Aorta (tissue), 5 donors: ENCODE results near the gene CHCHD6. TPM values are rescaled to one million over a fixed set of nuclear protein-coding genes. Genes with fewer than 3 reads are reported as not detected.

Experiments
- ATAC-seq: fragments of 200-7000 bp; cut with Tn5 transposase; one replicate; pipeline ENCODE4 v1.9.1; 2022; ENCODE audit warnings: moderate library complexity; ENCODE audit not compliant: low FRiP score
- DNase-seq, 2 donors: peaks; one replicate each; pipeline ENCODE4 v3.0.0-alpha.2; 2020
- H3K27ac ChIP-seq, 2 donors: one replicate each; pipeline ENCODE4 v1.5.1; 2013; ENCODE audit warnings: low read length in 2 of 2, mild to moderate bottlenecking in 2 of 2, moderate library complexity in 2 of 2, control low read depth in 1 of 2, inconsistent platforms in 1 of 2, low read depth in 1 of 2
- H3K27me3 ChIP-seq, 2 donors: one replicate each; pipeline ENCODE4 v1.6.1; 2013; ENCODE audit warnings: control low read depth in 1 of 2, low read length in 1 of 2, mild to moderate bottlenecking in 1 of 2, moderate library complexity in 1 of 2; ENCODE audit not compliant: insufficient read depth in 2 of 2, control insufficient read depth in 1 of 2
- H3K36me3 ChIP-seq, 2 donors: one replicate each; pipeline ENCODE4 v1.6.1; 2013; ENCODE audit warnings: control low read depth in 1 of 2, low read length in 1 of 2, mild to moderate bottlenecking in 1 of 2; ENCODE audit not compliant: insufficient read depth in 2 of 2, control insufficient read depth in 1 of 2
- H3K4me1 ChIP-seq, 2 donors: one replicate each; pipeline ENCODE4 v1.6.1; 2013; ENCODE audit warnings: low read length in 2 of 2, control low read depth in 1 of 2, mild to moderate bottlenecking in 1 of 2, moderate library complexity in 1 of 2; ENCODE audit not compliant: insufficient read depth in 2 of 2, control insufficient read depth in 1 of 2
- H3K4me3 ChIP-seq, 2 donors: one replicate each; pipeline ENCODE4 v1.5.1; 2013; ENCODE audit warnings: low read length in 2 of 2, control low read depth in 1 of 2, mild to moderate bottlenecking in 1 of 2
- H3K9me3 ChIP-seq: one replicate; pipeline ENCODE4 v1.6.1; 2013; ENCODE audit warnings: mild to moderate bottlenecking, low read length; ENCODE audit not compliant: control insufficient read depth
- WGBS, 2 donors: extraction: QIAGEN DNeasy Blood & Tissue Kit; methylation state at CpG; one replicate each; pipeline ENCODE4 v1.1.7; 2013; 5-methylcytosine and 5-hydroxymethylcytosine counted together
- intact Hi-C, 2 donors: fragments of 100-400 bp; cut with DNase I; formaldehyde crosslinking; loops; one replicate each; pipeline versions ENCODE4 v1.14.2 to v1.15.0; 2022
- polyA plus RNA-seq, 2 donors: library from polyadenylated mRNA; stranded (reverse); fragments of 200-250 nt; gene quantifications; one replicate each; pipeline ENCODE4 v1.2.3, GENCODE V29; 2013
- total RNA-seq, 2 donors: library from RNA; stranded (reverse); fragmentation: NEBNext Ultra II Directional; extraction: Animal tissue kit (Norgen Biotek cat#: 25700); gene quantifications; one replicate each; pipeline ENCODE4 v1.2.1, GENCODE V29; 2021
- donor health status: healthy with polysubstance abuse.
- donor health status: Bipolar disorder and iron deficiency.
- donor health status: DM: no; HTN: no; CAD: no.
- donor health status: DM: no; HTN: no; CAD: no.
- donor health status: DM: yes; HTN: yes; CAD: no.

Gene CHCHD6
- total and polyA plus RNA-seq, 4 donors: 10.8 to 24.6 (median 11.9) TPM

DNA sequence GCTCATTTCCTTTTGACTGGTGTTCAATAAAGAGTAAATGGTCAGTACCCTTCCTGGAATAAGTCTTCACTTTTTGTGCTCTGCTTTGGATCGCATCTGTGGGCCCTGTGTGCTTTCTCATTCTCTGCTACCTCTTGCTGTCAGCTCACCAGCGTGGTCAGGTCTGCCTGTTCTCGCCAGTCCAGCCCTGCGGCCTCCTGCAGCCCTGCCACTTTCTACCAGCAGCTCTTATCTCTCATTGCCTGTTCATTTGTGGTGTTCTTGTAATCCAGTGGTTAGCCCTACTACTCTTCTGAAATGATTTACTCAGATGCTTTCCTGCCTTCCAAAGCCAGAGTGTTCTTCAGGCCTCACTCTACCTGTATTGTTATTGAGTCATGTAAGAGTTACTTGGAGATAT lies 54.8 kb downstream of the CHCHD6 start:
- DNase-seq (no peak), ATAC-seq (no peak)
- intact Hi-C loops: loop anchor here in 1 of 2 donors (10.0 kb wide), 2 partner anchors 416 to 696 kb away; no protein-coding TSS in a partner anchor
- H3K4me3 ChIP-seq: no peak overlapping the region
- 97% methylated on average over 4 of the region's 4 CpGs for WGBS, 2 donors
- H3K27me3 ChIP-seq: no peaks in the 10 kb centered on the region
- H3K27ac ChIP-seq: no peak overlapping the region
- H3K4me1 ChIP-seq: no peaks in the 10 kb centered on the region
- no peaks in the 10 kb centered on the region for H3K36me3 ChIP-seq
- no peaks in the 10 kb centered on the region for H3K9me3 ChIP-seq

DNA sequence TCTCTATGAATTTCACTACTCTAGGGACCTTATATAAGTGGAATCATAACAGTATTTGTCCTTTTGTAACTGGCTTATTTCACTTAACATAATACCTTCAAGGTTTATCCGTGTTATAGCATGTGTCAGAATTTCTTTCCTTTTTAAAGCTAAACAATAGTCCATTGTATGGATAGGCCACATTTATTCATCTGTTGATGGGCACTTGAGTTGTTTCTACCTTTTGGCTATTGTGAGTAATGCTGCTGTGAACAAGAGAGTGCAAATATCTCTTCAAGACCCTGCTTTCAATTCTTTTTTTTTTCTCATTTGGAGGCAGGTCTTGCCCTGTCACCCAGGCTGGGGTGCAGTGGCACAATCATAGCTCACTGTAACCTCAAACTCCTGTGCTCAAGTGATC lies 56.5 kb downstream of the CHCHD6 start:
- H3K9me3 ChIP-seq: no peaks in the 10 kb centered on the region
- intact Hi-C loops: no loop called here
- WGBS, 2 donors: 94 to 95% methylated on average over 1 of the region's 1 CpG
- ATAC-seq: no peak
- no peak for DNase-seq
- H3K4me3 ChIP-seq: no peak overlapping the region
- no peaks in the 10 kb centered on the region for H3K36me3 ChIP-seq
- no peaks in the 10 kb centered on the region for H3K27me3 ChIP-seq
- H3K4me1 ChIP-seq: no peaks in the 10 kb centered on the region
- no peak overlapping the region for H3K27ac ChIP-seq

DNA sequence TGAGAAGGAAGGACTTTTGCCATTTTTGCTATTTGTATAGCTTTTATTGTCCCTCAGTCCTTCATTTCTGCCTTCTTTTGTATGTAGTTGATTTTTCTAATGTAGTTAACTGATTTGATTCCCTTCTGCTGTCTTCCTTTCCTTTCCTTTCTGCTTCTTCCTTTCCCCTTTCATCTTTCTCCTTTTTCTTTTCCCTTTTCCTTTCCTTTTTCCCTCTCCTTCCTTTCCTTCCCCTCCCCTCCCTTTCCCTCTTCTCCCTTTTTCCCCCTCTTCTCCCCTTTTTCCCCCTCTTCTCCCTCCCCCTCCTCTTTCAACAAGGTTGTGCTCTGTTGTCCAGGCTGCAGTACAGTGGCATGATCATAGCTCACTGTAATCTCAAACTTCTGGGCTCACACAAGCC lies 59.0 kb downstream of the CHCHD6 start:
- H3K4me1 ChIP-seq: no peaks in the 10 kb centered on the region
- no peaks in the 10 kb centered on the region for H3K36me3 ChIP-seq
- no peaks in the 10 kb centered on the region for H3K27me3 ChIP-seq
- H3K9me3 ChIP-seq: no peaks in the 10 kb centered on the region
- ATAC-seq (no peak), DNase-seq (no peak)
- intact Hi-C loops: no loop called here
- H3K27ac ChIP-seq: no peak overlapping the region
- no peak overlapping the region for H3K4me3 ChIP-seq

DNA sequence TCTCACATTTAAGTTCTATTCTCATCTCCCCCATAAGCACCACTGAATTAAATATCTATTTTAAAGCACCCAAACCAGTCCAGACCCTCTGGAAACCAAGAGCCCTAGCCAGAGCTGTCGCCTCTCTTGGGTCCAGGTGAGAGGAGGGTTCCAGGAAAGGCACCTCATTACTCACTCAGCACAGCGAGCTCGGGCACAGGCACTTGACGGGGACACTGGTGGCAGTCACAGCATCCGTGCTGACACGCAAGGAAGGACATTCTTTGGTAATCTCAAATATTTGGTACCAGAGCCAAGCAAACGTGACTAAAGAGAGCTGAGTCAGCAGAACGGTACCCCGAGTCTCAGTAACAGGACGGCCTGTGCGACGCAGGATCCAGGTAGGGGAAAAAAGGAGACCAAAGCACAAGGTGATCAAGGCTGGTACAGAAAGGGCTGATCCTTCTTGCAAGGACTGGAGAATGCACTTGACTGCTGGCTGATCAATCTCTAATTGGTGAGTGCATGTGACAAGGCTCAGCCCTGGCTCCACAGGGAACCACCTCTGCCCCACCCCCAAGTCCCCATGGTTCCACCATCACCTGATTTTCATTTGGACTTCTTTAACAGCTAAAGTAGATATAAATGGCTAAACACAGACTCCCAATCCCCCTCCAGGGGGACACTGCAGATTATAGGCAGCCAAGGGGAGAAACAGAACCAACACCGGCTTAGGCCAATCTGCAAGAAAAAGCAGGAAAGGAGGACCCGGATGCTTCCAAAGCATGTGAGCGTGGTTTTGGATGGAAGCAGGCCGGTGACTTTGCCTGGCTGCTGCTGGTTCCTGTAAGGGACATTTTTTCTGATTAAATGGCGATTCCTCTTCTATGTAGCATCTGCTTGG lies 61.4 kb downstream of the CHCHD6 start:
- Histone ChIP-seq H3K27me3 (no peaks in the 10 kb centered on the region), H3K9me3 (no peaks in the 10 kb centered on the region), H3K4me3 (no peak overlapping the region), H3K27ac (no peak overlapping the region), H3K4me1 (no peaks in the 10 kb centered on the region), H3K36me3 (no peaks in the 10 kb centered on the region)
- 80 to 86% methylated on average over 17 of the region's 17 CpGs for WGBS, 2 donors
- ATAC-seq (no peak), DNase-seq (no peak)
- intact Hi-C loops: no loop called here

DNA sequence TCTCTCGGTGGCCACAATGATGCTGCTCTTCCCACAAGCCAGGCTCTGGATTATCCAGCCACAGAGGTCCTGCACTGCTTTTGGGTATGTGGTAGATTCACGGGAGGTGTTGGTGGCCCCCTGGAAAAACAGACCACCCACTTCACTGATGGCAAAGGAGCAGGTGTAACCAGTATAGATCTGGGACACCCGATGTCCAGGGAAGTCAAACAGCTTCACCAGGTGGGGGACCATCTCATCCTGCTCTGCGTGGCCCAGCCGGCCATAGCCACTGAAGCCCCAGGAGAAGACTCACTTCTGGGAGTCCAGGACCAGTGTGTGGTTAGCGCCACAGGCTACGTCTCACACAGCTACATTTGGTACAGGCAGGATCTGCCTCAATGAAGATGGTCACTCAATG lies 62.6 kb downstream of the CHCHD6 start:
- H3K4me1 ChIP-seq: no peaks in the 10 kb centered on the region
- H3K27ac ChIP-seq: no peak overlapping the region
- 98% methylated on average over 7 of the region's 7 CpGs for WGBS, 2 donors
- DNase-seq: no peak
- ATAC-seq: no peak
- intact Hi-C loops: no loop called here
- no peak overlapping the region for H3K4me3 ChIP-seq
- no peaks in the 10 kb centered on the region for H3K27me3 ChIP-seq
- H3K36me3 ChIP-seq: no peaks in the 10 kb centered on the region
- H3K9me3 ChIP-seq: no peaks in the 10 kb centered on the region

DNA sequence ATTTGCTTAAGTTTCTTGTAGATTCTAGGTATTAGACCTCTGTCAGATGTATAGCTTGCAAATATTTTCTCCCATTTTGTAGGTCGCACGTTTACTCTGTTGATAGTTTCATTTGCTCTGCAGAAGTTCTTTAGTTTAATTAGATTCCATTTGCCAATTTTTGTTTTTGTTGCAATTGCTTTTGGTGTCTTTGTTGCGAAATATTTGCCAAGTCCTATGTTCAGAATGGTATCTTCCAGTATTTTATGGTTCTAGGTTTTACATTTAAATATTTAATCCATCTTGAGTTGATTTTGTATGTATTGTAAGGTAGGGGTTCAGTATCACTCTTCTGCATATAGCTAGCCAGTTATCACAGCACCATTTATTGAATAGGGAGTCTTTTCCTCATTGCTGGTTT lies 64.9 kb downstream of the CHCHD6 start:
- WGBS, 2 donors: 94 to 96% methylated on average over 3 of the region's 3 CpGs
- no peak overlapping the region for H3K4me3 ChIP-seq
- no peaks in the 10 kb centered on the region for H3K4me1 ChIP-seq
- H3K9me3 ChIP-seq: no peaks in the 10 kb centered on the region
- DNase-seq: no peak
- H3K27ac ChIP-seq: no peak overlapping the region
- H3K36me3 ChIP-seq: no peaks in the 10 kb centered on the region
- H3K27me3 ChIP-seq: no peaks in the 10 kb centered on the region
- intact Hi-C loops: no loop called here
- ATAC-seq: no peak

DNA sequence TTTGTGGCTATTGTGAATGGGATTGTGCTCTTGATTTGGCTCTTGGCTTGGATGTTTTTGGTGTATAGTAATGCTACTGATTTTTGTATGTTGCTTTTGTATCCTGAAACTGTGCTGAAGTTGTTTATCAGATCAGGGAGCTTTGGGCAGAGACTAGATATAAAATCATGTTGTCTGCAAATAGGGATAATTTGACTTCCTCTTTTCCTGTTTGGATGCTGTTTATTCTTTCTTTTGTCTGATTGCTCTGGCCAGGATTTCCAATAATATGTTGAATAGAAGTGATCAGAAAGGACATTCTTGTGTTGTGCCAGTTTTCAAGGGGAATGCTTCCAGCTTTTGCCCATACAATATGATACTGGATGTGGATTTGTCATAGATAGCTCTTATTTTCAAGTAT lies 66.1 kb downstream of the CHCHD6 start:
- no peaks in the 10 kb centered on the region for H3K4me1 ChIP-seq
- no peaks in the 10 kb centered on the region for H3K36me3 ChIP-seq
- intact Hi-C loops: no loop called here
- no peak for ATAC-seq
- H3K4me3 ChIP-seq: no peak overlapping the region
- DNase-seq: no peak
- H3K27me3 ChIP-seq: no peaks in the 10 kb centered on the region
- H3K9me3 ChIP-seq: no peaks in the 10 kb centered on the region
- H3K27ac ChIP-seq: no peak overlapping the region

DNA sequence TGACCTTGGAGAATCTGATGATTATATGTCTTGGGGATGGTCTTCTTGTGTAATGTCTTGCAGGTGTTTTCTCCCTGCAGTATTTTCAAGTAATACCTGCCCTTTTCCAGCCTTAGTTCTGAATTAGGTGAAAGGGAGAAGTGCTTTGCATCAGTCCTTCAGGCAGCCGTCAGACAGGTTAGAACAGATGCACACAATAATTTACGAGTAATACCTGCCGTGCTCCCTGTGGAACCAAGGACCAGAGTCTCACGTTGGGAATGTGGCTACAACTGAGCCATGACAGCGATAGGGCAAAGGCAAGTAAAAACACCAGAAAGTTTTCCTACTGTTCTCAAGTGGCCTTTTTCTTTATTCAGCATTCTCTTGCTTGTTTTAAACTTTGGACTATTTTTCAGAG lies 69.1 kb downstream of the CHCHD6 start:
- no peak overlapping the region for H3K4me3 ChIP-seq
- no peak for ATAC-seq
- WGBS, 2 donors: 89 to 91% methylated on average over 5 of the region's 5 CpGs

DNA sequence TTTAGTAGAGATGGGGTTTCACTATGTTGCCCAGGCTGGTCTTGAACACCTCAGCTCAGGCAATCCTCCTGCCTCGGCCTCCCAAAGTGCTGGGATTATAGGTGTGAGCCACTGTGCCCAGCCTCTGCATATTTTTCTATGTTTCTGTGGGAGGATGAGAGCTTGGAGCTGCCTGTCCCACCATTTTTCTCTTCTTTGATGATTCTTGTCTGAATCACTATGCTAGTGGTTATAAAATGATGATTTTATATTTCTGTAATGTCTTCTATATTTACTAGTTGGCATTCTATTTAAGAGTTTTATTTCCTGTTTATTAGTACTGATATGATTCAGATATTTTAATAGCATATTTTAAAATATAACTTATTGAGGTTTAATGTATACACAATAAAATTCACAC lies 69.7 kb downstream of the CHCHD6 start:
- DNase-seq: no peak
- ATAC-seq: no peak
- H3K27me3 ChIP-seq: no peaks in the 10 kb centered on the region
- no peak overlapping the region for H3K4me3 ChIP-seq
- H3K4me1 ChIP-seq: peaks cover 0 to 2% of the 10 kb centered on the region in 2 donors
- no peaks in the 10 kb centered on the region for H3K9me3 ChIP-seq
- H3K27ac ChIP-seq: no peak overlapping the region
- 97 to 100% methylated on average over 1 of the region's 1 CpG for WGBS, 2 donors
- intact Hi-C loops: no loop called here
- no peaks in the 10 kb centered on the region for H3K36me3 ChIP-seq

More for the DNA sequence above, 69.1 kb downstream of the CHCHD6 start:
- DNase-seq: no peak
- H3K9me3 ChIP-seq: no peaks in the 10 kb centered on the region
- intact Hi-C loops: no loop called here
- peaks cover 0 to under 1% of the 10 kb centered on the region in 2 donors for H3K4me1 ChIP-seq
- H3K27me3 ChIP-seq: no peaks in the 10 kb centered on the region
- no peak overlapping the region for H3K27ac ChIP-seq
- no peaks in the 10 kb centered on the region for H3K36me3 ChIP-seq
